Thyroid gland (tissue), 4 donors: ENCODE data around the gene RYR2.

Experiments used
- CTCF ChIP-seq, 6 experiments: fragments of 200-600 bp in 3 of 6; fragments of 450-650 bp in 3 of 6; sonication (generic) in 3 of 6; IDR thresholded peaks; one replicate each; pipeline ENCODE4 v1.5.1; 2016 to 2019; ENCODE audit warnings: antibody characterized with exemption in 6 of 6, mild to moderate bottlenecking in 2 of 6, inconsistent platforms in 1 of 6, moderate library complexity in 1 of 6
- POLR2A ChIP-seq, 2 donors: fragments of 450-650 bp; IDR thresholded peaks; one replicate each; pipeline ENCODE4 v1.6.1; 2017; ENCODE audit warnings: antibody characterized with exemption in 2 of 2, mild to moderate bottlenecking in 2 of 2, moderate library complexity in 1 of 2

GRCh38 chr1:236997361-236997760 lies 44.6 kb upstream of the RYR2 start:
- no peak for TF ChIP-seq CTCF (IDR thresholded peaks at IDR 0.05)
- no peak for TF ChIP-seq POLR2A (IDR thresholded peaks at IDR 0.05)
